Measurements from ENCODE around the gene ACSF3.

ACSF3 gene

GRCh38 chr16:89093602-89094251, at the start of gene ACSF3:
Gene ACSF3 (plus strand): TSS chr16:89093852. CDS start chr16:89100682, 6,830 bp downstream.
- TF ChIP-seq CTCF (IDR thresholded peaks at IDR 0.05; ENCODE audit: insufficient read depth, low read depth, low read length, missing control alignments): no peak
- DNase-seq (ENCODE audit: low read depth): peak; percentile 84
- H3K4me3 ChIP-seq (ENCODE audit: low read depth, low read length): peak within 1 kb of the TSS; percentile 82

DNA sequence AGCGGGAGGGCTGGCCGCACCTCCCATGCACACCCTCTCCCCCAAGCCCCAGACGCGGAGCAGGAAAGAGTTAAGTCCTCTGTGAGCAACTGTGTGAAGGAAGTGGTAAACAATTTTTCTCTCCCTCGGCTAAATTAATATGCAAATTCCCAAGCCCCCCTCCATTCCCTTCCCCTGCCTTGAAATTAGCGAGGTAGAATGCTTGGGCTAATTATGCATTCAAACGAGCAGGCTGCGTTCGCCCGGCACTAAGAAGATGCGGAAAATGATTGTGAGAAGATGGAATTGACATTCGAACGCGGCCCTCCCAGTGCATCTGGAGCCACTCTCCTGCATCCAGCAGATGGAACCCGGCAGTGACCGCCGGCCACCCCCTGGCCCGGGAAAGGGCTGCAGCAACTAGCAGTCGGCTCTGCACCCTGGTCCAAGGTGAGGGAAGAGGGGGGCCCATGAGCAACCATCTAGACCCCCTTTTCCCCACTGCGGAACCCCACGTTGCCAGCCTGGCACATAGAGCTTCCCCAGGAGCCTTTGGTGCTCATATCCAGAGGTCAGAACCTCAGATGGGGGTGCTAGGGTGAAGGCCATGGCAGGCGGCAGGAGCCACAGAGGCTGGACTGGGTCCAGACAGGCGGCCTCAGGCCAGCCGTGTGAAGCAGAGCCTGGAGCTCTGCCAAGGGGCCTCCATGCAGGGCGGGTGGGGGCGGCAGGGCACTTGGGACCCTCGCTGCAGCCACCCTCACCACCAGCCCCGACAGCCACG, 49.1 kb upstream of the ACSF3 start:
- H3K4me3 ChIP-seq (ENCODE audit: low read depth, low read length): no peak overlapping the region
- no peak for TF ChIP-seq CTCF (IDR thresholded peaks at IDR 0.05; ENCODE audit: insufficient read depth, low read depth, low read length, missing control alignments)
- no peak for DNase-seq (ENCODE audit: low read depth)

GRCh38 chr16:89045181-89045815, 48.4 kb upstream of the ACSF3 start:
- TF ChIP-seq CTCF (IDR thresholded peaks at IDR 0.05; ENCODE audit: insufficient read depth, low read depth, low read length, missing control alignments): no peak
- no peak overlapping the region for H3K4me3 ChIP-seq (ENCODE audit: low read depth, low read length)
- DNase-seq (ENCODE audit: low read depth): no peak

DNA sequence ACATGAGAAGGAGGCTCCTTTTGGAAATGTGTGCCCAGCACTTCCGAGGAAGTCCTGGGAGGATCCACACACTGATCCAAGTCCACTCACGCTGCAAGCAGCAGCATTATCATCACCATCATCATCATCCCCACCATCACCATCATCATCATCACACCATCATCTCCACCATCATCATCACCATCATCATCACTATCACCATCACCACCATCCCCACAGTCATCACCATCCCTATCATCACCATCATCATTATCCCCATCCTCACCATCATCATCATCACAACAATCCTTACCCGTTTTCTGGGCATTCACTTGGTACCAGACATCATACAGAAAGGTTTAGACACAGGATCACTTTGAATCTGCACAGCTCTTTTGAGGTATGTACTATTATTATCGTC, 47.8 kb upstream of the ACSF3 start:
- no peak for DNase-seq (ENCODE audit: low read depth)
- no peak overlapping the region for H3K4me3 ChIP-seq (ENCODE audit: low read depth, low read length)
- TF ChIP-seq CTCF (IDR thresholded peaks at IDR 0.05; ENCODE audit: insufficient read depth, low read depth, low read length, missing control alignments): no peak

DNA sequence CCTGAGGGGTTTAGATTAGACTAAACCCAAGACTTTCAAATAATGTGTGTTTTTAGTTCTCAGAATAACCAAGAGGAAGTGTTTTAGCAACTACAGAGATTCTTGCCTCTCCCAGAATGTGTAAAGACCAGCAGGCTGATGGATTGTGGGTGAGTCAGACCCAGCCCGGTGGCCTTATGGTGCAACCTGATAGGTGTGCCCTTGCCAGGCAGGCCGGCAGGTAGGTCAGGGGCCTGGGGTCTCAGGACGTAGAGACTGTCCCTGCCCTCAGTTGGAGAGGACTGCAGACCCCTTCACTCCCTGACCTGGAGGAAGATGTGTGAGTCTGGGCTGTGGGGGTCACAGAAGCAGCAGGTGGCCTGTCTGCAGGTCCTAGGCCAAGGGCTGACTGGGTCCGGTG, 47.2 kb upstream of the ACSF3 start:
- no peak overlapping the region for H3K4me3 ChIP-seq (ENCODE audit: low read depth, low read length)
- no peak for DNase-seq (ENCODE audit: low read depth)
- TF ChIP-seq CTCF (IDR thresholded peaks at IDR 0.05; ENCODE audit: insufficient read depth, low read depth, low read length, missing control alignments): no peak

- DNase-seq (ENCODE audit: low read depth): no peak
- H3K4me3 ChIP-seq (ENCODE audit: low read depth, low read length): no peak overlapping the region
- TF ChIP-seq CTCF (IDR thresholded peaks at IDR 0.05; ENCODE audit: insufficient read depth, low read depth, low read length, missing control alignments): no peak
These were observed 46.1 kb upstream of the ACSF3 start for GRCh38 chr16:89047331-89048089.

All from GM12865 (cell line).